Non-pigmented ciliary epithelial cell (primary cell): ENCODE measurements around the gene SSBP4.

Experiments used
- DNase-seq: peaks from one replicate; pipeline ENCODE4 v3.0.0-alpha.2; 2010; ENCODE audit warnings: low read depth

SSBP4 gene

GRCh38 chr19:18433015-18433691 lies 14.0 kb downstream of the SSBP4 start:
- DNase-seq, result no peak

DNA sequence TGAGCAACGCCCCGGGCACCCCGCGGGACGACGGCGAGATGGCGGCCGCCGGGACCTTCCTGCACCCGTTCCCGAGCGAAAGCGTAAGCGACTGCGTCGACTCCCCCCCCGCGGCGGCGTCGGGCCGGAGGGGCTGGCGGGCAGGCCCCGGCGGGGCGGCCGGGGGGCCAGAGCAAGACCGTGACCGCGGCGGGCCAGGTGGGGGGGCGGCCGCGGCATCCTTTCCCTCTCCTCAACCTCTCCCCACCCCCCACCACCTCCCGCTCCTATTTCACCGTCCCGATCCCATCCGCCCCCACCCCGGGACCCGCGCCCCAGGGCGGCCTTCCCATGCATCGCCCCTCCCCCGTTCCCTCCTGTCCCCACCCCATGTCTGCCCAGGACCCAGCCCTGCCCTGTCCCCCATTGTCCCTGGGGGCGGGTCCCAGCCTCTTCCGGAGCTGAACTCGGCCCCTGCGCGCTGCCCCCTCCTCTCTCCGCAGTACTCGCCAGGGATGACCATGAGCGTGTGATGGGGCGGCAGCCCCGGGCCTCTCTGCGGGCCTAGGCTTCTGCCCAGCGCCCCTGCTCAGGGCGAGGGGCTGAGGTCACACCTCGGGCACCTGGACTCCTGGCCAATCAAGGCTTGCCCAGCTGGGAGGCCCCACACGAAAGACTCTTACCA lies 14.7 kb downstream of the SSBP4 start:
- no peak for DNase-seq

GRCh38 chr19:18434411-18435175 lies 15.4 kb downstream of the SSBP4 start:
- DNase-seq, result no peak

DNA sequence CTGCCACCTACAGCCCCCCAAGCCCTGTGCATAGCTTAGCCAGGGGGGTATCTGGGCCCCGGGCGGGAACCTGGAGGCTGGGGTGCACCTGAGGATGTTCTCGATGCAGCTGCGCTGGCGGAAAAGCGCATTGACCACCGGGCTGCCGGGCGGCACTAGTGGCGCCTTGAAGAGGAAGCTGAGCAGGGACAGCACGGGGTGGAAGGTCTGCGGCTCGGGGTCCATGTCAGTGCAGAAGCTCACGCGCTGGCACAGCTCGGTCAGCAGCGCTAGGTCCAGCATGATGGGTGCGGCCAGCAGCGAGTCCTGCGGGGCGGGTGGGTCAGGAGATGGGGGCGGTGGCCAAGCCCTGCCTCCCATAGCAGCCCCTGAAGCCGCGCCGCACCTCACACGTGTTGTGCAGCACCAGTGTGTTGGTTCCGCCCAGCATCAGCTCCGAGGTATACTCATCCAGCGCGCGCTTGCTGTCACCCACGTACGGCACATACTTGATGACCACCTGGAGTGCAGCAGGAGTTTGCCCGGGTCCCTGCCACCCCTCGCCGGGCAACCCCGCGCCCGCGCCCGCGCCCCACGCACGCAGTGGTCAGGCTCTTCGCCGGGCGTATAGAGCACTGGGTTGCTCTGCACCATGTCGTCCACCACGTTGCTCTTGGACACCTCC lies 16.1 kb downstream of the SSBP4 start:
- no peak for DNase-seq

GRCh38 chr19:18435842-18436670 lies 16.9 kb downstream of the SSBP4 start:
- no peak for DNase-seq

GRCh38 chr19:18436671-18437490 lies 17.7 kb downstream of the SSBP4 start:
- peak; percentile 51 for DNase-seq

- DNase-seq, result no peak
These were observed 18.5 kb downstream of the SSBP4 start, which contains the start of gene ISYNA1 for GRCh38 chr19:18437491-18438330. Gene ISYNA1 (minus strand): TSS chr19:18438133. CDS start chr19:18437979, 154 bp downstream.

DNA sequence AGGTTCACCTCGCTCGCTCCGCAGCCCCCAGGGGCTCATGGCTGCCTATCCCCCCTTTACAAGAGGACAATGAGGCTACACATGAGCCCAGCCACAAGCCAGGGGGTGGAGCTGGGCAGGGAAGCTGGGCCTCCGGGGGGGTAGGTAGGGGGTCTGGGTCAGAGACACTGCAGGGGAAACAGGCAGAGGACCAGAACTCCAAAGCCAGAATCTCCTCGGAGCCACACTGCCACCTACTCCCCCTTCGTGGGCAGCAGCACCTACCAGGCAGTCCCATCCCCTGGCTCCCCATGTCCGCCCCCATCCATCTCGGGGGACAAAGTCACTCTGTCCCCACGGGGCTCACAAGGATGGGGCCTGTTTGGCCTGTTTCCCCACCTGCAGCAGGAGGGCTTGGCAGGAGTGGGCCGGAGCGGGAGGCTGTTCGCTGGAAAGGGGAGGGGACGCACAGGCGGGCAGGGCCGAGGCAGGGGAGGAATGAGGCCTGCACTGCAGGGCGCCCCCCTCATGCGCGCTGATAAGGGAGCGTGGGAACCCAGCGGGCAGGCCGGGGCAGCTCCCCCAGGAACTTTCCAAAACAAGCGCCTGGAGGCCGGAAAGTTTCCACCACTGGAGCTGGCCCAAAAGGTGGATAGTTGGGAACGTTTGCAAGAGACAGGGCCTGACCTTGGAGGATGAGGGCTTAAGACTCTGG lies 19.3 kb downstream of the SSBP4 start:
- DNase-seq, result no peak

DNA sequence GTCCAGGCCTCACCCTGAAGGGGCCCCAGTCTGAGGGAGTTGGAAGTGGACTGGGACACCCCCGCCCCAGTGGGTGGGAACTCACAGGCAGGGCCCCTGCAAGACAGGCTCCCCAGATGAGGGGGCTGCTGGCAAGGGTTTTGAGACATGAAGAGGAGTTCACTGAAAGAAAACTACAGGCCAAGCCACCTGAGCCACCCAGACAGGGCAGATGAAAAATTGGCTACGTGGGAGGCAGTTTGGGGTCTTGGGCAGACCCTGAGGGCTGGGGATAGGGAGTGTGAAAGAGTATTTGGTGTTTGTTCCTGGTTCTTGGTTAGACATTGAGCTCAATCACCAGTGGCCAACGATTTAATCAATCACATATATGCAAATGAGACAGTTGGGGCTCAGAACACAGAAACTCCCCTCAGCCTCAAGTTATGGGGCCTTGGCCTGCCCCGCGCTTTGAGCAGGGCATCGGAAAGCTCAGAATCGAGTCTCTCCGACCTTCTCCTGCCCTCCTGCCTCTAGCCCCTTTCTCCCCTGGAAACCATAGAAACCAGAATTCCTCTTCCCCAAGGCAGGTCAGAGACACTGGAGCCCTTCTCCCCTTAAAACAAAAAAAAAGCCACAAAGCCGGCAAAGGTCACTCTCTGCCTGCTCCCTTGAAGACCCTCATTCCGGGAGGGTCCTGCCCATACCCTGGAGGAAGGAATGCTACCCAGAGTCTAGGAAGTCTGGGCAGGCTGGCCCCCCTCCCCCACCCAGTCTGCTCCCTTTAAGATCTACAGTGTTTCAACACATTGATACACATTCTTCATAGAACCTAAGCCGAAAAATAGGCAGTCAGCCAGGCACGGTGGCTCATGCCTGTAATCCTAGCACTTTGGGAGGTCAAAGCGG lies 20.1 kb downstream of the SSBP4 start:
- no peak for DNase-seq

GRCh38 chr19:18439910-18440237 lies 20.7 kb downstream of the SSBP4 start:
- DNase-seq, result no peak

GRCh38 chr19:18440415-18440877 lies 21.2 kb downstream of the SSBP4 start:
- no peak for DNase-seq

- no peak for DNase-seq
These were observed 22.0 kb downstream of the SSBP4 start for GRCh38 chr19:18440936-18441803.

DNA sequence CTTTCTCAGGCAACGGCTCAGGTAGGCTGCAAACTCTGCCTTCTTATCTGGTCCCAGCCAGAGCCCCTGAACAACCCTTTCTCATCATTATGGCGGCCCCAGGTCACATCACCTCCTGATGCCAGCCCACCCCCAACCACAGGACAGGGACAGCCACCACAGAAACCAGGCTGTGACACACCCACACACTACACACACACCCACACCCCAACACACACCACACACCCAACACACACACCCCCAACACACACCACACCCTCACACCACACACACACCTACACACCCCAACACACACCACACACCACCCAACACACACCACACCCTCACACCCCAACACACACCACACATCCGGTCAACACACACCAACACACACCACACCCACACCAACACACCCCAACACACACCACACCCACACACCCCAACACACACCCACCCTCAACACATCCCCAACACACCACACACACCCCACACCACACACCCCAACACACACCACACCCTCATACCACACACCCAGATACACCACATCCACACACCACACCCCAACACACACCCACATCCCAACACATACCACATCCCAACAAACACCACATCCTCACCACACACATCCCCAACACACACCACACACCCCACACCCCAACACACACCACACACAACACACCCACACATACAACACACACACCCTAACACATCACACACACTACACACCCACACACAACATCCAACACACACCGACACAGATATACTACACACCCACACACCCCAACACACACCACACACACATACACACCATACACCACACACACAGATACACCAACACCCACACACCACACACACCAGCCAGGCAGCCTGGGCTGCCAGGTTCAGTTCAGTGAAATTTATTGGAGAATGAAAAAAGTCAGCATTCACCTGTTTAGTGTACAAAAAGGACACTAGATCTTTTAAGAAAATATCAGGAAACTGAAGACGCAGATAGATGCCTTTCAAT lies 22.9 kb downstream of the SSBP4 start:
- DNase-seq, result no peak

- DNase-seq, result no peak
These were observed 23.7 kb downstream of the SSBP4 start for GRCh38 chr19:18442941-18443340.

- DNase-seq, result no peak
These were observed 24.2 kb downstream of the SSBP4 start for GRCh38 chr19:18443406-18443805.

DNA sequence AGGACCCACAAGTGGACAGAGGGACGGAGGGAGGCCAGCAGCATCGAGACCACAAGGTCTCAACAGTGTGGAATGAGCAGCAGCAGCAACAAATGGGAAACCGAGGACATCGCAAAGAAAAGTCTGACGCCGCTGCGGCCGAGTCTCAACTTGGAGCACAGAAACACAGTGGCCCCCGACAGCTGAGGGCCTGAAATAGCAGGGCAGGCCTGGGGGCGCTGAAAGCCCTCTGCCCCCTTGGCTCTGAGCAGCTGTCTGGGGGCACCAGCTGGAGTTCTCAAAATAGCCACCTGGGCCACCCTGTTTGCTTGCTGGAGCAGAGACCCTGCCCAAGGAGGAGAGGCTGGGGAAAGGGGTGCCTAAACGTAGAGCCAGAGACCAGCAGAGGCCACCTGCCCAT lies 24.6 kb downstream of the SSBP4 start:
- DNase-seq, result no peak
